G401.6 (cell line): ENCODE data around the gene ZNF514.
"Not testable (repeated sequence)": the region's sequence is repeated elsewhere in the genome, so short reads cannot be mapped to it uniquely, and the experiment has no call there.

ENCODE experiments used
- FAIRE-seq: peaks from 2 replicates; lab custom pipeline; 2012; peaks lifted over from hg19 to GRCh38; lab: Jason Lieb, UNC

The ZNF514 gene

GRCh38 chr2:95122197-95122551 lies 37.5 kb downstream of the ZNF514 start:
- FAIRE-seq, result no peak

- FAIRE-seq, result no peak
These were observed 38.0 kb downstream of the ZNF514 start, which contains the start of gene MRPS5 for GRCh38 chr2:95121407-95122196. TSS of gene MRPS5 (minus strand) at chr2:95121808. CDS start at chr2:95121791, 17 bp downstream.

- FAIRE-seq, result no peak
These were observed 38.6 kb downstream of the ZNF514 start for GRCh38 chr2:95121093-95121406.

GRCh38 chr2:95115418-95115817 lies 44.2 kb downstream of the ZNF514 start:
- no peak for FAIRE-seq

DNA sequence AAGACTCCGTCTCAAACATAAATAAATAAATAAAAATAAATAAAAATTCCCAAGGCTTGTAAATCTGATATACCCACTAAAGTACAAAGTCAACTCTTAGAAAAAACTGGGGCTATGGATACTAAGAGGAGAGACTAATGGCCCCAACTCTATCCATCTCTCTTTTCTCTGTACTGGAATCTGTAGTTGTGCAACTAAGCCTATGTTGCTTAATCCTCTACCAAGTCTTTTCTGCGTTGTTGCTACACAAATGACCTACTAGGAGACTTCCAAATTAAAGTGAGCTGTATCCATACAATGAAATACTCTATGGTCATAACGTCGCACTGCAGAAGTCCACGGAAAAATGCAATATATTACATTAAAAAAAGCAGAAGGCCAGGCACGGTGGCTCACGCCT lies 46.2 kb downstream of the ZNF514 start:
- no peak for FAIRE-seq

GRCh38 chr2:95110395-95110794 lies 49.3 kb downstream of the ZNF514 start:
- FAIRE-seq, result no peak

GRCh38 chr2:95109260-95109659 lies 50.4 kb downstream of the ZNF514 start:
- FAIRE-seq, result no peak

GRCh38 chr2:95106081-95106480 lies 53.6 kb downstream of the ZNF514 start:
- FAIRE-seq, result no peak

DNA sequence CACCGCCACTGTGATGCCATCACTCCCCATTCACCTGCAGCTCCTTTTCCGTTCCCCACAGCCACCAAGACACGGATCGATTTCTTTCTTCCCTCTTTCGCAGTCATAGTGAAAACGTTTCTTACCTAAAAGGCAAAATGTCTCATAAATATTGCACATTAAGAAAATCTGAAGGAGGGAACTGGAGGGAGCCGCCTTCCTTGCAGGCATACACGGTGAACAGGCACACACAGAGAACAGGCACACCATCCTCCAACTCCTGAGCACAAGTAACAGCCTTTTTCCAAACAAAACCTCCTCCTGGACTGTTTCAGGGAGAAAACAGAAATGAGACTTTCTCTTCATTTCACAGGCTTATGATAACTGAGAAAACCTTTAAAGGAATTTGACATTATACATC lies 55.0 kb downstream of the ZNF514 start:
- FAIRE-seq, result no peak

DNA sequence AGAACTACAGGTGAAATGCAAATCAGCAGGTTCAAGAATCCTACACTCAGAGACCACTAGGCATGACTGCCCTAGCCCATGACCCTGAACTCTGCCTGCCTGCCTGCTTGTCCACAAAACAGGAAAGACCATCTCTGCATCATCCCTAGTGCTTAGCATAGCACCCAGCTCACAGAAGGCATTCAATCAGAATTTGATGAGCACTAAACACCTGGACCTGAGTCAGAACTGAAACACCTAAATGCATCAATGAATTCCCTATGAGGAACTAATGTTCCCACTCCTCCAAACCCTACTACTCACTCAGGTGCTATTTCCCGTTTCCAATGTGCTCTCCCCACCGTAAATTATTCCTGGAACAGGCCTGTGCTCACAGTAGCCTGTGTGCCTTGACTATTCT lies 59.7 kb downstream of the ZNF514 start:
- no peak for FAIRE-seq

GRCh38 chr2:95098273-95098672 lies 61.4 kb downstream of the ZNF514 start:
- not testable (repeated sequence) for FAIRE-seq
